AG10803 (cell line): ENCODE data around the gene TMEM11.

Source experiments
- DNase-seq: peaks from one replicate; pipeline ENCODE4 v3.0.0; 2010; ENCODE audit warnings: low read depth
- H3K4me3 ChIP-seq: 2 replicates; pipeline ENCODE4 v1.5.1; 2011; ENCODE audit warnings: mild to moderate bottlenecking, low read length, control low read depth
- TF ChIP-seq, protein P1 (sequence below): conservative IDR thresholded peaks from 2 replicates; pipeline ENCODE4 v1.5.1; 2011; ENCODE audit warnings: mild to moderate bottlenecking, low read length, control low read depth, inconsistent platforms

TMEM11 gene

GRCh38 chr17:21191698-21192097 is 22.3 kb downstream of the TMEM11 start:
- TF ChIP-seq, protein P1, sequence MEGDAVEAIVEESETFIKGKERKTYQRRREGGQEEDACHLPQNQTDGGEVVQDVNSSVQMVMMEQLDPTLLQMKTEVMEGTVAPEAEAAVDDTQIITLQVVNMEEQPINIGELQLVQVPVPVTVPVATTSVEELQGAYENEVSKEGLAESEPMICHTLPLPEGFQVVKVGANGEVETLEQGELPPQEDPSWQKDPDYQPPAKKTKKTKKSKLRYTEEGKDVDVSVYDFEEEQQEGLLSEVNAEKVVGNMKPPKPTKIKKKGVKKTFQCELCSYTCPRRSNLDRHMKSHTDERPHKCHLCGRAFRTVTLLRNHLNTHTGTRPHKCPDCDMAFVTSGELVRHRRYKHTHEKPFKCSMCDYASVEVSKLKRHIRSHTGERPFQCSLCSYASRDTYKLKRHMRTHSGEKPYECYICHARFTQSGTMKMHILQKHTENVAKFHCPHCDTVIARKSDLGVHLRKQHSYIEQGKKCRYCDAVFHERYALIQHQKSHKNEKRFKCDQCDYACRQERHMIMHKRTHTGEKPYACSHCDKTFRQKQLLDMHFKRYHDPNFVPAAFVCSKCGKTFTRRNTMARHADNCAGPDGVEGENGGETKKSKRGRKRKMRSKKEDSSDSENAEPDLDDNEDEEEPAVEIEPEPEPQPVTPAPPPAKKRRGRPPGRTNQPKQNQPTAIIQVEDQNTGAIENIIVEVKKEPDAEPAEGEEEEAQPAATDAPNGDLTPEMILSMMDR = no peak
- H3K4me3 ChIP-seq = no peak overlapping the region
- DNase-seq = no peak

DNA sequence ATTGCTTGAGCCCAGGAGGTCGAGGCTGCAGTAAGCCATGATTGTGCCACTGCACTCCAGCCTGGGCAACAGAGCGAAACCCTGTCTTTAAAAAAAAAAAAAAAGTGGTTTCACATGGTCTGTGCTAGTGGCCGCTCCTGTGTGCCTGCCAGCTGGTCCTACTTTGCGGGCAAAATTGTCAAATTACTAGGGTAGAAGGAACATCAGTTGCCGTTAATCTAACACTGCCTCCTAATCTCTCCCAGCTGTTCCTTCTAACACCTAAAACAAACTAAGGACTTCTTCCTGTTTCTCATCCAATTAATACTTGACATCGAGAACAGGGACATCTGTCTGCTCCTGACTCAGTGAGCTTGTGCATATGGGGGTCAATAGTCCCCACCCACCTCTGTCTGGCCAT is 23.9 kb downstream of the TMEM11 start:
- H3K4me3 ChIP-seq = no peak overlapping the region

DNA sequence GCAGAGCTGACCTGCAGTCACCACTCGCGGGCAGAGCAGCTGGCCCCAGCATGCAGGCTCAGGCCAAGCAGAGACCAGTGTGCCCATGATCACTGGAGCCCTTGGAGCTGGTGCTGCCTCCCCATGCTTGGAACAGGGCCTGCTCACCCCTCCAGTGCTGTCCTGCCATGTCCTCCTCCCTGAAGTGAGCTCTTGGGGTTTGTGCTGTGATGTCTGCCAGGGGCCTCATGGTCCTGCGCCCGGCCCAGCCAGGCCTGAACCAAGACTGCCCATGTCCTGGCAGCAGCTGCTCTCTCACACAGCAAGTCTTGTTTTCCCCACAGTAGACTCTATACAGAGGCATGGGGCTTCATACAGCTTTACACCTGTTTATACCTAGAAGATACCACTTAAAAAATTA is 24.6 kb downstream of the TMEM11 start:
- no peak overlapping the region for H3K4me3 ChIP-seq
- TF ChIP-seq, protein P1 = no peak
- DNase-seq = no peak

More for the DNA sequence above, 23.9 kb downstream of the TMEM11 start:
- TF ChIP-seq, protein P1 = no peak
- DNase-seq = no peak

GRCh38 chr17:21186399-21187187 is 27.4 kb downstream of the TMEM11 start:
- DNase-seq = no peak
- no peak overlapping the region for H3K4me3 ChIP-seq
- TF ChIP-seq, protein P1 = no peak

- TF ChIP-seq, protein P1 = no peak
- no peak overlapping the region for H3K4me3 ChIP-seq
- no peak for DNase-seq
Measured at GRCh38 chr17:21185061-21185460, 28.9 kb downstream of the TMEM11 start.

GRCh38 chr17:21184570-21184969 is 29.4 kb downstream of the TMEM11 start:
- H3K4me3 ChIP-seq = no peak overlapping the region
- TF ChIP-seq, protein P1 = no peak
- no peak for DNase-seq

GRCh38 chr17:21183468-21183867 is 30.5 kb downstream of the TMEM11 start:
- TF ChIP-seq, protein P1 = no peak
- no peak overlapping the region for H3K4me3 ChIP-seq
- DNase-seq = no peak
